ACHN (cell line): ENCODE results near the gene U2AF1L4.
A peak's percentile ranks its signal among the peaks of the same experiment; 100 is the strongest.

Experiments
- DNase-seq: peaks from one replicate; pipeline ENCODE4 v3.0.0-alpha.2; 2015
- in situ Hi-C: cut with HindIII; loops from 2 replicates; pipeline ENCODE4 v1.10.0; 2017; ENCODE audit warnings: low sequenced_read_pairs, low pct_ligation_motif_present, low pct_unique_long_range_greater_than_20kb

The U2AF1L4 gene

DNA sequence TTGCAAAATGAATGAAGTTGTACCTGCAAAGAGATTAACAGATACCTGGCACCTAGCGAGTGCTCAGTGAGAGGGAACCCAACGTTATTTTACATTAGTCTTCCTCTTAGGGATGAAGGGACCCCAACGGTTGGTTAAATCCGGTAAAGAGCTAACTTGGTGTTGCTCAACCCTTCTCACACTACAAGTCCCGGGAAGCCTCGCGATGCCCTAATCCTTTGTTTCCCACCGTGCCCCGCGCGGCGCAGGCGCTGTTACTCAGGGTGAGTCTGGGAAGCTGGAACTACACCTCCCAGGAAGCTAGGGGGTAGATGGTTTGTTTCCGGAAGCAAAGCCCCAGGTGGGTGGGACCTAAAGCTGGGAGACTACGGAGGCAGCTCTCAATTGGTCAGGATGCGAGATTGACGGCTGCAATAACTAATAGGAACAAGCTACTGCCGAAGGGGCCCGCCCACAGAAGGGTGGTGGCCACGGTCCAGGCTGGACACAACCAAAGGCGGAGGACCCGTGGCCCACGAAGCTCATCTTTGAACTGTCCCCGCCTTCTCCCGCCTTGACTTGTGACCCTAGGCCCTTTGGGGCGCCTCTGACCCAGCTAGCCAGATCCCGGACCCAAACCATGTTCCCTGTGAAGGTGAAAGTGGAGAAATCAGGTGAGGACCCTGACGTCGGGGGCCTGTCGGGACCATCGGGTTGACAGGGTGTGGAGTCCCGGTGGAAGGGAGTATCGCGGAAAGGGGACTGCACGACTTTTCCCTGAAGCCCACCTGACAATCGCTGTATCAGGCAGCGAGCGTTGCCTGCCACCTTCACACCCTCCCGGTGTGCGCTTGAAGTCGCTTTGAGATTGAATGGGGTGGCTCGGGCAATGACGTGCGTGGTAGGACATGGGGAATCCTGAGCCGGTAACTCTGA, 3.1 kb upstream of the U2AF1L4 start, which contains the start of gene LIN37:
LIN37 (plus strand) TSS at position 471 of the 915 bp plus-strand sequence; CDS start at position 620, 149 bp downstream.
- in situ Hi-C loops = no loop called here

DNA sequence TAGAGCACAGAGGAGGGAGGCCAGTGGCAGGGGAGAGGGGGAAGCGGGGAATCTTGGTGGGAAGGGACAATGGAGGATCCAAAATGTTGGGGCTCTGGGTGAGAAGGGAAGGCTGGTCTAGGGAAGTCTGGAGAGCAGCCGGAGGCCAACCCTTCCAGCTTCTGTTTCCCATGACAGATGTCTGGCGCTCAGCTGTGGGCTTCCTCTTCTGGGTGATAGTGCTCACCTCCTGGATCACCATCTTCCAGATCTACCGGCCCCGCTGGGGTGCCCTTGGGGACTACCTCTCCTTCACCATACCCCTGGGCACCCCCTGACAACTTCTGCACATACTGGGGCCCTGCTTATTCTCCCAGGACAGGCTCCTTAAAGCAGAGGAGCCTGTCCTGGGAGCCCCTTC, 1.3 kb upstream of the U2AF1L4 start:
- in situ Hi-C loops = no loop called here
- DNase-seq = no peak

More for the DNA sequence above, 3.1 kb upstream of the U2AF1L4 start, which contains the start of gene LIN37:
- DNase-seq = peak; percentile 98

DNA sequence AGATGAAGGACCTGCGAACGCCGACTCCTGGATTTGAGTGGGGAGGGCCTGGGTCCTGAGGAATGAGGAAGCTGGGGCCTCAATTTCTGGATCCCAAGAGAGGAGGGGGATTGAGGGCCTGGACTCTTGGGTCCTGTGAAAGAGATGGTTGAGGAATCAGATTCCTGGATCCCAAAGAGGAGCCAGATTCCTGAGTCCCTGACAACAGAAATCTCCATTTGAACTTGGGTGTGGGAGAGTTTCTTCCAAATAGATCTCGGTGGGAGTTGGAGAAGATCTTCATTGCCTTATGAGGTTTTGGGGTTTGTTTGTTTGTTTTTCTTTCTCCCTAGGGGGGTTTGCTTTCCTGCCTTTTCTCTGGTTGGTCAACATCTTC, 857 bp upstream of the U2AF1L4 start:
- no peak for DNase-seq
- in situ Hi-C loops = no loop called here

DNA sequence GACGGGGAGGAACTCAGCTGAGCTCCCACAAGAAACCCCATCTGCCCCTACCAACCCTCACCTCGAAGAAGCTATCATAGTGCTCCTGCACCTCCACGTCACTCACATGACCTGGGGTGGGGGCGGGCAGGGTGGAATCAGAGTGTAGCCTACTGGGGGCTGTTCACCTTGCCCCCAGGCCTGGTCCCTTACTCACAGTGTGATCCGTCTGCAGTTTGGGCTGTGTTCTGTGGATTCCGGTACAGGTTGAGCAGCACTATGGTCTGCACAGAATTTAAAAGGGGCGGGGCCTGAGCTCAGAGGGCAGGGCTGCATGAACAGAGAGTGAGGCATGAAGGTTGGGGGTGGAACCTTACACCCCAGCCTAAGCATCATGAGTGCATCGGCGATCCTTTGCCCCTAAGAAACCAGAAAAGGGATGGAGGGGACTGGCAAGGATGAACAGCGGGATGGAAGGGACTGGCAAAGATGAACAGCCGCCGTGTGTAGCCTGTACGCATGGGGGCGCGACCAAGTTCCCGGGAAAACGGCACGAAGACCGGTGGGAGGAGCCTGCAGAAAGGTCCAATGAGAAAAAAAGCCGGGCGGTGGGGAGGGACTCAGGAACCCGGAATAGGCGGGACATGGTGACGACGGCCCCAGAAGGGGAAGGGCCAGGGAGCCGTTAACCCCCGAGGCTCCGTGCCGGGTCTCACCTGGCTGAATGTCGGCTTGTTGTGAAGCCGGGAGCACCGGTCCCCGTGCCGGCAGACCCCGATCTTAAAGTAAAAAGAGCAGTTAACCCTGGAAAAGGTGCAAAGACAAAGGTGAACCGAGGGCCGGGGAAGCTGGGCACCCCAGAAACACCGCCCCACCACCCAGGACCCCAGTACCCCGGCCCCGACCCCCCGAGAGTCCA, 539 bp downstream of the U2AF1L4 start:
- peak; percentile 95 for DNase-seq
- in situ Hi-C loops = no loop called here

- DNase-seq = no peak
- in situ Hi-C loops = no loop called here
Observed at GRCh38 chr19:35743640-35744429, 1.4 kb downstream of the U2AF1L4 start.

DNA sequence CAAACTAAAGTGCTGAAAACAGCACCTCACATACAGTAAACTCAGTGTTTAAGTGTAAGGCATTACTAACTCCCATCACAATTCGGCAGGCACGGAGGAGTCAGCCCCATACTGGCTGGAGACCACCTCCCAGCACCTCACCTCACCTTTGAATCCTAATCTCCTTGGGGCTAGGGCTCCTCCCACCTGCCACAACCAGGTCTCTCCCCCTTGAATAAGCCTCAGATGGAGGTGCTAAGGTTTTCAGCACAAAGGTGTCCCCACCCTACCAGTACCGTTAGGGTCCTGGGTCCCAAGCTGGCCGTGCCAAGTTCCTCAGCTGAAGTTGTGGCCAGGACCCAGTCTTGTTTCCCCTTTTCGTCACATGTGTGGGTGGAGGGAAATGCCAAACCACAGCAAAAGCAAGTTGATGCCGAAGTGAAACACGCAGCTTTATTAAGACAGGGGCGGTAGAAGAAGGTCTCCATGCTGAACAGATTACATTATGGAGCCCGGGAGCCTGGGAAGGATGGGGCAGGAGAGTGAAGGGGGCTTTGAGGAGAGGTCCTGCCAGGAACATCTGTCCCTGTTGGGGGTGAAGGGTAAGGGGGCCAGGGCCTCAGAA, 3.0 kb downstream of the U2AF1L4 start, which contains the start of gene IGFLR1:
IGFLR1 (minus strand) TSS at position 332 of the 604 bp plus-strand sequence. CDS start 1,272 bp downstream, outside the sequence.
- DNase-seq = no peak
- in situ Hi-C loops = no loop called here

GRCh38 chr19:35741203-35741515, 4.1 kb downstream of the U2AF1L4 start:
- DNase-seq = no peak
- in situ Hi-C loops = no loop called here

DNA sequence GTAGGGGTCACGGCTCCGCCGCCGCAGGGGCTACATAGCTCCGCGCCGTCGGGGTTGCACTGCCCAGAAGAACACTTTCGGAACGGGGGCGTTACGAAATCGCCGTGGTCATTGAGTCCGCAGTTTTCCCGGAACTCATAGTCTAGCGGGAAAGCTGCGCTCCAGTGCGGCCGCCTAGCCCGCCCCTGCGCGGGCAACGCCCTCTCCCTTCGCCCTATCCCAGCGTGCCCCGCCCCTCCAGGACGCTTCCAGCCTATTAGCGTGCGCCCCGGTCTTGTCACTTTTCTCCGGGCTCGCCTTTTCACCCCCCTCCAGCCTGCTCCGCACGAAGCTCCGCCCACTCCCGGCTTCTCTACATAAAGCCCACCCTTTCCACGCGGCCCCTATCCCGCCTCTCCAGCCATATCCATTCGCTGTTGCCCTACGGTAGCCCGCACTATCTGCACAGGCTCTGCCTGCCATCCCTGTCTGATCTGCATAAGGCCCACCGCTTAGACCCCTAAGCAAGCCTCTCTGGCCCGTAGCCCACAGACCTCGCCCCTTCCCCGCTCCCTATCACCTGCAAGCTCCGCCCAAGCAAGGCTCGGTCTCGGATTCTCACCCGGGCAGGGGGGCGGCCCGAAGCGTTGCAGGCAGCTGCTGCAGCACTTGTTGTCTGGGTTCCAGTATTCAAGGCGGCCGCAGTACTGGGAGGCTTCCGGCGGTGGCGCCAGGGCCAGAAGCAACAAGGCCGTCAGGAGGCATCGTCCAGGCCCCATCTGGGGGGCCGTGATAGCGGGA, 4.6 kb downstream of the U2AF1L4 start:
- in situ Hi-C loops = no loop called here
- peak; percentile 96 for DNase-seq

DNA sequence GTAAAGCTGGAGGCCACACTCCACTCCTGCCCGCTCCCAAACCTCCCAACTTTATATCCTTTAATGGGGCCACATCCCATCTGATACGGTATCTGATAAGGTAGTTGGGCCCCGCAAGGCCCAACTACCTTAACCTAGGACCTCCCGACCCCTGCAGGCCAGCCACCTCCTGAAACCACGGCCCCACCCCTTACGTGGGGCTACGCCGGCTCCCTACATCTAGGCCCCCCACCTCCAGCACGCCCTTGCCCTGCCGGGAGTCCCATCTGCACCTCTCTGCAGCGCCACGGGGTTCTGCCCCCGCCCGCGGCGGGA, 5.2 kb downstream of the U2AF1L4 start:
- DNase-seq = no peak
- in situ Hi-C loops = no loop called here

GRCh38 chr19:35739275-35740107, 5.7 kb downstream of the U2AF1L4 start:
- no peak for DNase-seq
- in situ Hi-C loops = no loop called here

DNA sequence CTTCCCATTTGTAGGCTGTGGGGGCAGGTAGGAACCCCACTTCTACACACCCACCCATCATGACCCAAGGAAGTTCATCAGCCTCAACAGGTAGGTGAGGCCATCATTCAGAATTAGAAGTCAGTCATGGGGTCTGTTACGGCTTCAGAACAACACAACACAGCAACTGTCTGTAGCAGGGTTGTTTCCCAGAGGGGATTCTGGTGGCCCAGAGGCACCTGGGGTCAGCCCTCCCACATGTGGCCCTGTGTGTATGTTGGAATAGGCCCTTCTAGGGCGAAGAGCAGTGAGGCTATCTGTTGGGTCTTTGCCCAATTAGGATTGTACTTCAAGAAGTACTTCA, 6.4 kb downstream of the U2AF1L4 start:
- in situ Hi-C loops = no loop called here
- no peak for DNase-seq

DNA sequence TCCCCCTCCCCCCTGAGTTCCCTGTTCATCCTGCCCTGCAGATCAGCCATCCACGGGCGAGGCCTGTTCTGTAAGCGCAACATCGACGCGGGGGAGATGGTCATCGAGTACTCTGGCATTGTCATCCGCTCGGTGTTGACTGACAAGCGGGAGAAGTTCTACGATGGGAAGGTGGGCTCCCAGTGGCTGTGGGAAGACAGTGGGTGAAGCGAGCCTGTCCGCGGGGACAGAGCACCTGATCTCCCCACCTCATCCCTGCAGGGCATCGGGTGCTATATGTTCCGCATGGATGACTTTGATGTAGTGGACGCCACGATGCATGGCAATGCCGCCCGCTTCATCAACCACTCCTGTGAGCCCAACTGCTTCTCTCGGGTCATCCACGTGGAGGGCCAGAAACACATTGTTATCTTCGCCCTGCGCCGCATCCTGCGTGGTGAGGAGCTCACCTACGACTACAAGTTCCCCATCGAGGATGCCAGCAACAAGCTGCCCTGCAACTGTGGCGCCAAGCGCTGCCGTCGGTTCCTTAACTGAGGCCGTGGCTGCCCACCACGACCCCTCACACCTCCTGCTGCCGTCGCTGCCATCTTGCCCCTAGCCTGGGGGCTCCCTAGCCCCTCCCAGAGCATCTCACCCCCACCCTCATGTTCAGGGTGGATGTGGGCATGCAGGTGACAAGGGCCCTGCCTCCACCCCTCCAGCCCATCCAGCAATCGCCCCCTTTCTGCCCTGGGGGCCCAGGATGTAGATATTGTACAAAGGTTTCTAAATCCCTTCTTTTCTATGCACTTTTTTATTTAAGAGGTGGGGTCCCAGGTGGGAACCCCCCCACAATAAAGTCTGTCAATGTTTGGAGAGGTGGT, 7.0 kb downstream of the U2AF1L4 start:
- in situ Hi-C loops = no loop called here
- DNase-seq = no peak

GRCh38 chr19:35736913-35737886, 8.0 kb downstream of the U2AF1L4 start:
- in situ Hi-C loops = no loop called here
- peak; percentile 15 for DNase-seq

DNA sequence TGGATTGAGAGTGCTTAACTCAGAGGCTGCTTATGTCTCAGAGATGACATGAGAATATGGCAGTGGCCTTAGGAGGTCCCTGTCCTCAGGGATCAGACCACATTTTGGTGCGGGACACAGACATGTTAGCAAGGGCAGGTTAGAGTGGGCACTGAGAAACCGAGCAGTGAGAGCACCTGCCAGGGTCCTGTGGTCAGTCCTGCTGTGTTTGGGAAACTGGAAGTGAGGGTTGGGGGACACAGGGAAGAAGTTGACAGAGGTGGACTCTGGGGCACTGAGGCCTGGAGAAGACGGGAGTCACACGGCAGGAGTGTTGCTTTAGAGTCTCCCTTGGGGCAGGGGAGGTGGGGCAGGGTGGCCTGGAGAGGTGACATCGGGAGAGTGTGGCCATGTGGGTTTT, 10.3 kb downstream of the U2AF1L4 start:
- DNase-seq = no peak
- in situ Hi-C loops = no loop called here

DNA sequence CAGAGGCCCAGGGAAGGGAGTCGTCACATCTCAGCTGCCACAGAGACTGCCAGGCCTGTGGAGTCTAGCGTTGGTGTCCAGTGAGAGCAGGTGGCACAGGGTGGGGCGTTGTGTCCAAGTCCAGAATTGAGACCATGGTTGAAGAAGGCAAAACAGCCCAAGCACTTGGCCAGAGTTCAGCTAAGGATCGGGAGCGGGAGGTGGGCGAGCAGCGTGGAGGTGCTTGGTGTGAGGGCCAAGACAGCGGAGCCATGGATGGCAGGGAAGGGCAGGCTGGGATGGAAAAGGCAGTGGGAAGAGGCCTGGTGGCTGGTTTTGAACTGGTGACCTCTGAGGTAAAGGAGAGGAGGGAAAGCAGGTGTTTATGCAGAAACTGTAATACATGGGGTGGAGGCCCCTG, 10.9 kb downstream of the U2AF1L4 start:
- DNase-seq = no peak
- in situ Hi-C loops = no loop called here
